ENCODE results near the gene DTYMK.
"Not testable (repeated sequence)": the region's sequence is repeated elsewhere in the genome, so short reads cannot be mapped to it uniquely, and the experiment has no call there.

The DTYMK gene

GRCh38 chr2:241686650-241687425 lies at the start of gene DTYMK:
Gene DTYMK (minus strand): TSS chr2:241686815. CDS start chr2:241686783, 32 bp downstream.
- DNase-seq: peak; percentile 70

- DNase-seq: no peak
Observed at GRCh38 chr2:241736111-241736510, 49.5 kb upstream of the DTYMK start.

GRCh38 chr2:241734467-241735208 lies 48.0 kb upstream of the DTYMK start, which contains the start of gene D2HGDH:
Gene D2HGDH (plus strand): TSS chr2:241734630. CDS start chr2:241735225, 595 bp downstream.
- peak; percentile 19 for DNase-seq

- DNase-seq: no peak
Observed at GRCh38 chr2:241734208-241734466, 47.5 kb upstream of the DTYMK start.

GRCh38 chr2:241733391-241734207 lies 47.0 kb upstream of the DTYMK start:
- no peak for DNase-seq

GRCh38 chr2:241732513-241733186 lies 46.0 kb upstream of the DTYMK start:
- not testable (repeated sequence) for DNase-seq

- no peak for DNase-seq
Observed at GRCh38 chr2:241730671-241731293, 44.2 kb upstream of the DTYMK start.

GRCh38 chr2:241729868-241730267 lies 43.3 kb upstream of the DTYMK start:
- DNase-seq: no peak

GRCh38 chr2:241728627-241729026 lies 42.0 kb upstream of the DTYMK start:
- no peak for DNase-seq

- DNase-seq: no peak
Observed at GRCh38 chr2:241728000-241728399, 41.4 kb upstream of the DTYMK start.

- DNase-seq: no peak
Observed at GRCh38 chr2:241726459-241726858, 39.8 kb upstream of the DTYMK start.

- DNase-seq: no peak
Observed at GRCh38 chr2:241724975-241725870, 38.6 kb upstream of the DTYMK start.

- DNase-seq: no peak
Observed at GRCh38 chr2:241724259-241724974, 37.8 kb upstream of the DTYMK start.

- no peak for DNase-seq
Observed at GRCh38 chr2:241722896-241723454, 36.4 kb upstream of the DTYMK start.

- no peak for DNase-seq
Observed at GRCh38 chr2:241721852-241722251, 35.2 kb upstream of the DTYMK start.

- no peak for DNase-seq
Observed at GRCh38 chr2:241720560-241720959, 33.9 kb upstream of the DTYMK start.

GRCh38 chr2:241720099-241720498 lies 33.5 kb upstream of the DTYMK start:
- DNase-seq: no peak

- no peak for DNase-seq
Observed at GRCh38 chr2:241719093-241719492, 32.5 kb upstream of the DTYMK start.

- no peak for DNase-seq
Observed at GRCh38 chr2:241708879-241709278, 22.3 kb upstream of the DTYMK start.

- DNase-seq: no peak
Observed at GRCh38 chr2:241706537-241706936, 19.9 kb upstream of the DTYMK start.

All from NCI-H524 treated with DMSO at 0.1 percent for 48 hours (cell line).